HCT116 (cell line): Measurements from ENCODE around the gene FDCSP. TPM values are rescaled to one million over a fixed set of nuclear protein-coding genes. Genes with fewer than 3 reads are reported as not detected.

ENCODE experiments used
- ATAC-seq: fragments of 200-7000 bp; cut with Tn5 transposase; 2 replicates; pipeline ENCODE4 v1.9.1; 2020; ENCODE audit warnings: mild to moderate bottlenecking, moderate library complexity
- BruUV-seq: library from RNA; stranded (reverse); fragments of 400-500 nt; replicated peaks from 2 replicates; lab custom pipeline; 2021; lab: Mats Ljungman, UMichigan
- CTCF ChIA-PET: fragments of 300-600 bp; sonication (Branson Sonifier 250); formaldehyde crosslinking; loops from one replicate; lab custom pipeline; 2021; ENCODE audit warnings: antibody characterized with exemption; lab: Charles Lee
- POLR2A ChIA-PET: fragments of 300-600, 350-600 bp; sonication (Branson Sonifier 250); formaldehyde crosslinking; loops from one replicate; lab custom pipeline; 2021; ENCODE audit warnings: antibody characterized with exemption; lab: Charles Lee
- RAD21 ChIA-PET, 2 experiments: fragments of 300-600 bp; sonication (Branson Sonifier 250); formaldehyde crosslinking; loops; one replicate each; lab custom pipeline; 2023; ENCODE audit warnings: low total read pairs in 2 of 2; ENCODE audit not compliant: uncharacterized antibody in 2 of 2, unreplicated experiment in 2 of 2, low non-redundant PET in 1 of 2; lab: Charles Lee
- DNase-seq: peaks from one replicate; pipeline ENCODE4 v3.0.0-alpha.2; 2010; ENCODE audit warnings: low read depth, low spot score
- H2AFZ ChIP-seq: fragments of 200-600 bp; shearing (Covaris generic), sonication (generic); 2 replicates; pipeline ENCODE4 v1.6.1; 2017; ENCODE audit warnings: low read depth, mixed run types, mixed read lengths, antibody characterized with exemption, low read length; ENCODE audit not compliant: poor library complexity, severe bottlenecking
- H3K27ac ChIP-seq: 2 replicates; pipeline ENCODE4 v1.5.1; 2012; ENCODE audit warnings: low read depth, low read length
- H3K27me3 ChIP-seq: fragments of 200-600 bp; sonication (generic); 2 replicates; pipeline ENCODE4 v1.6.1; 2016; ENCODE audit warnings: mixed run types, low read length, mixed read lengths; ENCODE audit not compliant: insufficient read depth
- H3K36me3 ChIP-seq, 2 experiments: fragments of 200-500 bp in 1 of 2; fragments of 200-600 bp in 1 of 2; sonication (Bioruptor generic) in 1 of 2; sonication (generic) in 1 of 2; 2 replicates each; pipeline versions ENCODE4 v1.5.1 to v1.6.1; 2014 to 2016; ENCODE audit warnings: low read length in 2 of 2, inconsistent platforms in 1 of 2, mixed read lengths in 1 of 2, mixed run types in 1 of 2; ENCODE audit not compliant: insufficient read depth in 2 of 2, control insufficient read depth in 1 of 2
- H3K4me1 ChIP-seq, 2 experiments: fragments of 200-600 bp in 1 of 2; sonication (generic) in 1 of 2; 2 replicates each; pipeline versions ENCODE4 v1.5.1 to v1.6.1; 2012 to 2017; ENCODE audit warnings: low read length in 2 of 2, inconsistent platforms in 1 of 2, mild to moderate bottlenecking in 1 of 2, mixed read lengths in 1 of 2, mixed run types in 1 of 2, moderate library complexity in 1 of 2; ENCODE audit not compliant: insufficient read depth in 2 of 2, control insufficient read depth in 1 of 2
- H3K4me2 ChIP-seq: fragments of 200-600 bp; sonication (generic); 2 replicates; pipeline ENCODE4 v1.6.1; 2017; ENCODE audit warnings: mixed run types, low read length, mixed read lengths
- H3K4me3 ChIP-seq, 2 experiments: fragments of 200-600 bp in 1 of 2; sonication (generic) in 1 of 2; replicated peaks in 1 of 2; 2 replicates each; pipeline ENCODE4 v1.5.1; 2011 to 2016; ENCODE audit warnings: low read length in 2 of 2, control low read depth in 1 of 2, low read depth in 1 of 2, mild to moderate bottlenecking in 1 of 2, mixed read lengths in 1 of 2, mixed run types in 1 of 2
- H3K79me2 ChIP-seq: fragments of 200-600 bp; sonication (generic); 2 replicates; pipeline ENCODE4 v1.6.1; 2017; ENCODE audit warnings: mild to moderate bottlenecking, mixed run types, low read length, moderate library complexity, mixed read lengths; ENCODE audit not compliant: insufficient read depth
- H3K9ac ChIP-seq: fragments of 200-600 bp; sonication (generic); 2 replicates; pipeline ENCODE4 v1.6.1; 2016; ENCODE audit warnings: low read length, mixed read lengths
- H3K9me2 ChIP-seq: fragments of 200-600 bp; sonication (generic), shearing (Covaris generic); 2 replicates; pipeline ENCODE4 v1.6.1; 2017; ENCODE audit warnings: mixed run types, mild to moderate bottlenecking, moderate library complexity; ENCODE audit not compliant: insufficient read depth
- H3K9me3 ChIP-seq, 2 experiments: fragments of 200-500 bp in 1 of 2; fragments of 200-600 bp in 1 of 2; sonication (Bioruptor generic) in 1 of 2; sonication (generic) in 1 of 2; 2 replicates each; pipeline ENCODE4 v1.6.1; 2014 to 2017; ENCODE audit warnings: low read length in 2 of 2, mixed read lengths in 2 of 2, inconsistent platforms in 1 of 2, low read depth in 1 of 2, mild to moderate bottlenecking in 1 of 2, mixed run types in 1 of 2, moderate library complexity in 1 of 2; ENCODE audit not compliant: control insufficient read depth in 1 of 2, insufficient read depth in 1 of 2
- H4K20me1 ChIP-seq: fragments of 200-600 bp; sonication (generic), shearing (Covaris generic); 2 replicates; pipeline ENCODE4 v1.6.1; 2017; ENCODE audit warnings: mixed run types, mild to moderate bottlenecking, moderate library complexity; ENCODE audit not compliant: insufficient read depth
- ATF3 ChIP-seq: IDR thresholded peaks from 2 replicates; pipeline ENCODE4 v1.6.1; 2012
- CBX3 ChIP-seq: IDR thresholded peaks from 2 replicates; pipeline ENCODE4 v1.6.1; 2012; ENCODE audit warnings: low read depth
- CEBPB ChIP-seq: IDR thresholded peaks from 2 replicates; pipeline ENCODE4 v1.6.1; 2012; ENCODE audit warnings: low read depth
- EGR1 ChIP-seq: IDR thresholded peaks from 2 replicates; pipeline ENCODE4 v1.6.1; 2012; ENCODE audit warnings: low read depth
- ELF1 ChIP-seq: IDR thresholded peaks from 2 replicates; pipeline ENCODE4 v1.6.1; 2012; ENCODE audit warnings: low read depth, borderline replicate concordance
- EZH2phosphoT487 ChIP-seq: fragments of 200-600 bp; IDR thresholded peaks from 2 replicates; pipeline ENCODE4 v1.6.1; 2018; ENCODE audit warnings: antibody characterized with exemption, borderline replicate concordance
- FOSL1 ChIP-seq: IDR thresholded peaks from 2 replicates; pipeline ENCODE4 v1.6.1; 2012; ENCODE audit warnings: low read depth
- JUND ChIP-seq: IDR thresholded peaks from 2 replicates; pipeline ENCODE4 v1.6.1; 2012
- POLR2A ChIP-seq: IDR thresholded peaks from 2 replicates; pipeline ENCODE4 v1.7.0; 2011; ENCODE audit warnings: borderline replicate concordance; ENCODE audit not compliant: insufficient read depth, insufficient read length; ENCODE audit errors: extremely low read depth
- POLR2AphosphoS5 ChIP-seq: IDR thresholded peaks from 2 replicates; pipeline ENCODE4 v1.6.1; 2011; ENCODE audit warnings: mild to moderate bottlenecking, low read depth, low read length, moderate library complexity
- RAD21 ChIP-seq: IDR thresholded peaks from 2 replicates; pipeline ENCODE4 v1.6.1; 2012; ENCODE audit warnings: low read depth, mild to moderate bottlenecking
- REST ChIP-seq: IDR thresholded peaks from 2 replicates; pipeline ENCODE4 v1.6.1; 2012; ENCODE audit warnings: low read depth
- SIN3A ChIP-seq: IDR thresholded peaks from 2 replicates; pipeline ENCODE4 v1.6.1; 2012; ENCODE audit warnings: low read depth
- SP1 ChIP-seq: IDR thresholded peaks from 2 replicates; pipeline ENCODE4 v1.6.1; 2012; ENCODE audit warnings: low read depth
- SRF ChIP-seq: IDR thresholded peaks from 2 replicates; pipeline ENCODE4 v1.6.1; 2012; ENCODE audit warnings: low read depth
- TCF7L2 ChIP-seq: IDR thresholded peaks from 2 replicates; pipeline ENCODE4 v1.7.0; 2011; ENCODE audit warnings: borderline replicate concordance, inconsistent platforms; ENCODE audit not compliant: insufficient read depth, insufficient read length; ENCODE audit errors: extremely low read depth
- ZBTB33 ChIP-seq: IDR thresholded peaks from 2 replicates; pipeline ENCODE4 v1.6.1; 2011; ENCODE audit warnings: mild to moderate bottlenecking, low read length, moderate library complexity; ENCODE audit not compliant: insufficient replicate concordance; ENCODE audit errors: extremely low read depth
- ZFX ChIP-seq: fragments of 450-650 bp; IDR thresholded peaks from 2 replicates; pipeline ENCODE4 v1.6.1; 2017
- ZNF274 ChIP-seq: fragments of 200-500 bp; sonication (Bioruptor generic); IDR thresholded peaks from 2 replicates; pipeline ENCODE4 v1.6.1; 2014; ENCODE audit warnings: mild to moderate bottlenecking, low read depth, low read length, inconsistent platforms
- intact Hi-C: fragments of 100-400 bp; cut with micrococcal nuclease; formaldehyde crosslinking; loops from 2 replicates; pipeline ENCODE4 v1.10.0; 2022
- total RNA-seq: library from RNA; stranded (reverse); gene quantifications from one replicate; pipeline ENCODE4 v1.2.1, GENCODE V29; 2021; ENCODE audit not compliant: unreplicated experiment

Gene FDCSP
- total RNA-seq, 1 experiment from 2014 or later: not detected

- Histone ChIP-seq H3K27ac (no peak overlapping the region), H3K9me2 (no peaks in the 10 kb centered on the region), H4K20me1 (no peaks in the 10 kb centered on the region), H3K79me2 (no peaks in the 10 kb centered on the region), H3K9ac (no peak overlapping the region), H3K4me1 (no peaks in the 10 kb centered on the region), H3K4me3 (no peak overlapping the region), H3K4me2 (no peak overlapping the region), H2AFZ (no peak overlapping the region), H3K9me3 (no peaks in the 10 kb centered on the region), H3K36me3 (no peaks in the 10 kb centered on the region), H3K27me3 (no peaks in the 10 kb centered on the region)
- TF ChIP-seq ELF1: no peak
- TF ChIP-seq CBX3: no peak
- no peak for TF ChIP-seq SIN3A
- no peak for TF ChIP-seq FOSL1
- TF ChIP-seq ZBTB33: no peak
- no peak for TF ChIP-seq JUND
- TF ChIP-seq TCF7L2: no peak
- TF ChIP-seq POLR2AphosphoS5: no peak
- no peak for TF ChIP-seq EZH2phosphoT487
- no peak for TF ChIP-seq REST
- no peak for TF ChIP-seq EGR1
- no peak for TF ChIP-seq POLR2A
- TF ChIP-seq SRF: no peak
- no peak for TF ChIP-seq ZFX
- TF ChIP-seq CEBPB: no peak
- no peak for TF ChIP-seq ZNF274
- no peak for TF ChIP-seq ATF3
- TF ChIP-seq SP1: no peak
- no peak for TF ChIP-seq RAD21
- ChIA-PET RAD21 (no interaction called here), CTCF (no interaction called here), POLR2A (no interaction called here)
- DNase-seq (no peak), ATAC-seq (no peak)
- intact Hi-C loops: no loop called here
- no TSS peak for BruUV-seq
These were observed 34.3 kb upstream of the FDCSP start for GRCh38 chr4:70191647-70192046.
